ENCODE data around the gene CLCNKB.

DNA sequence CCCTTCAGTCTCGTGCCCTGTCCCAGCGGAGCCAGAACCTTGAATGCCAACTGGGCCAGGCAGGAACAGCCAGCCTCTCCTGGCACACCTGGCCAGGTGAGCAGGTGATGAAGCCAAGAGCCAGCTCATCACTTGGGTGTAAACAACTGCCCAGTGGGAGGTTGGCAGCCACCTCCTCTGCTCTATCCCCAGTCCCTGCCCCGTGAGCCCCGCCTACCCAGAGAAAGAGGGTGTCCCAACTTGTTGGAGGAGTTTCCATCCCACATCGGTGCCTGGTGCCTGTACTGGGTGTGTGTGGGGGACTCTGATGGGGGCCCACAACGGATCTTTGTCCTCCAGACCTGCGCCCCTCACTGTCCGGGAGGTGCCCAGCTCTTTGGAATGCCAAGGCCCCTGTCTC, 47.7 kb downstream of the CLCNKB start:
- no peak for TF ChIP-seq POLR2A (IDR thresholded peaks at IDR 0.05; ENCODE audit: low read depth, low read length)
- TF ChIP-seq FOS (IDR thresholded peaks at IDR 0.05; ENCODE audit: low read depth, low read length), result no peak
- TF ChIP-seq, protein P1, sequence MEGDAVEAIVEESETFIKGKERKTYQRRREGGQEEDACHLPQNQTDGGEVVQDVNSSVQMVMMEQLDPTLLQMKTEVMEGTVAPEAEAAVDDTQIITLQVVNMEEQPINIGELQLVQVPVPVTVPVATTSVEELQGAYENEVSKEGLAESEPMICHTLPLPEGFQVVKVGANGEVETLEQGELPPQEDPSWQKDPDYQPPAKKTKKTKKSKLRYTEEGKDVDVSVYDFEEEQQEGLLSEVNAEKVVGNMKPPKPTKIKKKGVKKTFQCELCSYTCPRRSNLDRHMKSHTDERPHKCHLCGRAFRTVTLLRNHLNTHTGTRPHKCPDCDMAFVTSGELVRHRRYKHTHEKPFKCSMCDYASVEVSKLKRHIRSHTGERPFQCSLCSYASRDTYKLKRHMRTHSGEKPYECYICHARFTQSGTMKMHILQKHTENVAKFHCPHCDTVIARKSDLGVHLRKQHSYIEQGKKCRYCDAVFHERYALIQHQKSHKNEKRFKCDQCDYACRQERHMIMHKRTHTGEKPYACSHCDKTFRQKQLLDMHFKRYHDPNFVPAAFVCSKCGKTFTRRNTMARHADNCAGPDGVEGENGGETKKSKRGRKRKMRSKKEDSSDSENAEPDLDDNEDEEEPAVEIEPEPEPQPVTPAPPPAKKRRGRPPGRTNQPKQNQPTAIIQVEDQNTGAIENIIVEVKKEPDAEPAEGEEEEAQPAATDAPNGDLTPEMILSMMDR (conservative IDR thresholded peaks at IDR 0.05; ENCODE audit: low read depth, low read length), result no peak
- TF ChIP-seq, protein P2, sequence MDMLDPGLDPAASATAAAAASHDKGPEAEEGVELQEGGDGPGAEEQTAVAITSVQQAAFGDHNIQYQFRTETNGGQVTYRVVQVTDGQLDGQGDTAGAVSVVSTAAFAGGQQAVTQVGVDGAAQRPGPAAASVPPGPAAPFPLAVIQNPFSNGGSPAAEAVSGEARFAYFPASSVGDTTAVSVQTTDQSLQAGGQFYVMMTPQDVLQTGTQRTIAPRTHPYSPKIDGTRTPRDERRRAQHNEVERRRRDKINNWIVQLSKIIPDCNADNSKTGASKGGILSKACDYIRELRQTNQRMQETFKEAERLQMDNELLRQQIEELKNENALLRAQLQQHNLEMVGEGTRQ (IDR thresholded peaks at IDR 0.05; ENCODE audit: low read depth, low read length), result no peak
- TF ChIP-seq, protein P3, sequence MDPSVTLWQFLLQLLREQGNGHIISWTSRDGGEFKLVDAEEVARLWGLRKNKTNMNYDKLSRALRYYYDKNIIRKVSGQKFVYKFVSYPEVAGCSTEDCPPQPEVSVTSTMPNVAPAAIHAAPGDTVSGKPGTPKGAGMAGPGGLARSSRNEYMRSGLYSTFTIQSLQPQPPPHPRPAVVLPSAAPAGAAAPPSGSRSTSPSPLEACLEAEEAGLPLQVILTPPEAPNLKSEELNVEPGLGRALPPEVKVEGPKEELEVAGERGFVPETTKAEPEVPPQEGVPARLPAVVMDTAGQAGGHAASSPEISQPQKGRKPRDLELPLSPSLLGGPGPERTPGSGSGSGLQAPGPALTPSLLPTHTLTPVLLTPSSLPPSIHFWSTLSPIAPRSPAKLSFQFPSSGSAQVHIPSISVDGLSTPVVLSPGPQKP (IDR thresholded peaks at IDR 0.05; ENCODE audit: borderline replicate concordance, low read depth, low read length), result no peak
